Aorta (tissue), 5 donors: ENCODE measurements around the gene ARMH2. TPM values are rescaled to one million over a fixed set of nuclear protein-coding genes. Genes with fewer than 3 reads are reported as not detected.
"Not testable (repeated sequence)": the region's sequence is repeated elsewhere in the genome, so short reads cannot be mapped to it uniquely, and the experiment has no call there.

Experiments
- ATAC-seq: fragments of 200-7000 bp; cut with Tn5 transposase; one replicate; pipeline ENCODE4 v1.9.1; 2022; ENCODE audit warnings: moderate library complexity; ENCODE audit not compliant: low FRiP score
- DNase-seq, 2 donors: peaks; one replicate each; pipeline ENCODE4 v3.0.0-alpha.2; 2020
- H3K27ac ChIP-seq, 2 donors: one replicate each; pipeline ENCODE4 v1.5.1; 2013; ENCODE audit warnings: low read length in 2 of 2, mild to moderate bottlenecking in 2 of 2, moderate library complexity in 2 of 2, control low read depth in 1 of 2, inconsistent platforms in 1 of 2, low read depth in 1 of 2
- H3K27me3 ChIP-seq, 2 donors: one replicate each; pipeline ENCODE4 v1.6.1; 2013; ENCODE audit warnings: control low read depth in 1 of 2, low read length in 1 of 2, mild to moderate bottlenecking in 1 of 2, moderate library complexity in 1 of 2; ENCODE audit not compliant: insufficient read depth in 2 of 2, control insufficient read depth in 1 of 2
- H3K36me3 ChIP-seq, 2 donors: one replicate each; pipeline ENCODE4 v1.6.1; 2013; ENCODE audit warnings: control low read depth in 1 of 2, low read length in 1 of 2, mild to moderate bottlenecking in 1 of 2; ENCODE audit not compliant: insufficient read depth in 2 of 2, control insufficient read depth in 1 of 2
- H3K4me1 ChIP-seq, 2 donors: one replicate each; pipeline ENCODE4 v1.6.1; 2013; ENCODE audit warnings: low read length in 2 of 2, control low read depth in 1 of 2, mild to moderate bottlenecking in 1 of 2, moderate library complexity in 1 of 2; ENCODE audit not compliant: insufficient read depth in 2 of 2, control insufficient read depth in 1 of 2
- H3K4me3 ChIP-seq, 2 donors: one replicate each; pipeline ENCODE4 v1.5.1; 2013; ENCODE audit warnings: low read length in 2 of 2, control low read depth in 1 of 2, mild to moderate bottlenecking in 1 of 2
- H3K9me3 ChIP-seq: one replicate; pipeline ENCODE4 v1.6.1; 2013; ENCODE audit warnings: mild to moderate bottlenecking, low read length; ENCODE audit not compliant: control insufficient read depth
- WGBS, 2 donors: extraction: QIAGEN DNeasy Blood & Tissue Kit; methylation state at CpG; one replicate each; pipeline ENCODE4 v1.1.7; 2013; 5-methylcytosine and 5-hydroxymethylcytosine counted together
- intact Hi-C, 2 donors: fragments of 100-400 bp; cut with DNase I; formaldehyde crosslinking; loops; one replicate each; pipeline versions ENCODE4 v1.14.2 to v1.15.0; 2022
- polyA plus RNA-seq, 2 donors: library from polyadenylated mRNA; stranded (reverse); fragments of 200-250 nt; gene quantifications; one replicate each; pipeline ENCODE4 v1.2.3, GENCODE V29; 2013
- total RNA-seq, 2 donors: library from RNA; stranded (reverse); fragmentation: NEBNext Ultra II Directional; extraction: Animal tissue kit (Norgen Biotek cat#: 25700); gene quantifications; one replicate each; pipeline ENCODE4 v1.2.1, GENCODE V29; 2021
- donor health status: healthy with polysubstance abuse.
- donor health status: Bipolar disorder and iron deficiency.
- donor health status: DM: no; HTN: no; CAD: no.
- donor health status: DM: no; HTN: no; CAD: no.
- donor health status: DM: yes; HTN: yes; CAD: no.

The ARMH2 gene
- total and polyA plus RNA-seq, 4 donors, result not detected

GRCh38 chr6:24752917-24753492 lies 45.7 kb downstream of the ARMH2 start:
- H3K27ac ChIP-seq, result no peak overlapping the region
- H3K36me3 ChIP-seq, result no peaks in the 10 kb centered on the region
- 90 to 94% methylated on average over 1 of the region's 1 CpG for whole genome bisulfite sequencing, 2 donors
- no peak overlapping the region for H3K4me3 ChIP-seq
- ATAC-seq, result no peak
- H3K4me1 ChIP-seq, result no peaks in the 10 kb centered on the region
- no peaks in the 10 kb centered on the region for H3K9me3 ChIP-seq
- intact Hi-C loops, result no loop called here
- no peaks in the 10 kb centered on the region for H3K27me3 ChIP-seq
- no peak for DNase-seq

- 16 to 18% methylated on average over 2 of the region's 2 CpGs for WGBS, 2 donors
- Histone ChIP-seq H3K9me3 (no peaks in the 10 kb centered on the region), H3K27me3 (no peaks in the 10 kb centered on the region), H3K4me3 (no peak overlapping the region), H3K36me3 (no peaks in the 10 kb centered on the region), H3K27ac (no peak overlapping the region), H3K4me1 (no peaks in the 10 kb centered on the region)
- no peak for ATAC-seq
- DNase-seq, result no peak
- intact Hi-C loops, result no loop called here
These were observed 46.2 kb downstream of the ARMH2 start for GRCh38 chr6:24752503-24752902.

GRCh38 chr6:24750878-24751277 lies 47.8 kb downstream of the ARMH2 start:
- H3K27me3 ChIP-seq, H3K27ac ChIP-seq, H3K36me3 ChIP-seq, H3K4me1 ChIP-seq, H3K4me3 ChIP-seq, ATAC-seq, DNase-seq, H3K9me3 ChIP-seq, intact Hi-C loops: not testable (repeated sequence)
- WGBS, 2 donors, result 90 to 96% methylated on average over 3 of the region's 3 CpGs

GRCh38 chr6:24749297-24749696 lies 49.4 kb downstream of the ARMH2 start:
- no peak for ATAC-seq
- 77 to 80% methylated on average over 3 of the region's 3 CpGs for WGBS, 2 donors
- H3K4me1 ChIP-seq, result no peaks in the 10 kb centered on the region

More at GRCh38 chr6:24749297-24749696, 49.4 kb downstream of the ARMH2 start:
- Histone ChIP-seq H3K27ac (no peak overlapping the region), H3K4me3 (no peak overlapping the region), H3K9me3 (no peaks in the 10 kb centered on the region), H3K27me3 (no peaks in the 10 kb centered on the region), H3K36me3 (no peaks in the 10 kb centered on the region)
- DNase-seq, result no peak
- intact Hi-C loops, result no loop called here

Other genes with a start within 250 kb of the ARMH2 start
- gene KIAA0319, start 152.7 kb downstream of the ARMH2 start, total RNA-seq, result under 1 TPM; 0.06 to 0.19 TPM
- under 1 TPM in 1 of 2 donors, not detected in 1; 0.05 TPM for gene KIAA0319, start 152.7 kb downstream of the ARMH2 start, polyA plus RNA-seq
- gene TDP2, start 132.0 kb downstream of the ARMH2 start, total RNA-seq, result 10 to 100 TPM; 30.7 to 35.7 TPM
- gene TDP2, start 132.0 kb downstream of the ARMH2 start, polyA plus RNA-seq, result 10 to 100 TPM; 40.8 to 99.7 TPM
- 10 to 100 TPM in 1 of 2 donors, 1 to 10 TPM in 1; 8.9 to 10.4 TPM for gene ACOT13, start 131.8 kb downstream of the ARMH2 start, total RNA-seq
- gene ACOT13, start 131.8 kb downstream of the ARMH2 start, polyA plus RNA-seq, result 10 to 100 TPM in 1 of 2 donors, 1 to 10 TPM in 1; 7.3 to 13.5 TPM
- 10 to 100 TPM; 72.7 to 88.5 TPM for gene C6orf62, start 79.8 kb downstream of the ARMH2 start, total RNA-seq
- 10 to 100 TPM; 35.1 to 41.7 TPM for gene C6orf62, start 79.8 kb downstream of the ARMH2 start, polyA plus RNA-seq
- gene GMNN, start 24.0 kb downstream of the ARMH2 start, total RNA-seq, result 10 to 100 TPM in 1 of 2 donors, 1 to 10 TPM in 1; 5.3 to 10.2 TPM
- 10 to 100 TPM in 1 of 2 donors, 1 to 10 TPM in 1; 6.8 to 13.1 TPM for gene GMNN, start 24.0 kb downstream of the ARMH2 start, polyA plus RNA-seq
- gene RIPOR2, start 137.0 kb upstream of the ARMH2 start, total RNA-seq, result 10 to 100 TPM in 1 of 2 donors, 1 to 10 TPM in 1; 9.7 to 16.1 TPM
- 1 to 10 TPM; 1.1 to 2.5 TPM for gene RIPOR2, start 137.0 kb upstream of the ARMH2 start, polyA plus RNA-seq